ENCODE results near the gene VWA8.
"Not testable (repeated sequence)": the region's sequence is repeated elsewhere in the genome, so short reads cannot be mapped to it uniquely, and the experiment has no call there.

Gene VWA8

GRCh38 chr13:41746259-41746658 lies 214.7 kb downstream of the VWA8 start:
- Histone ChIP-seq H3F3A (ENCODE audit: control insufficient read depth, insufficient read depth) (no peaks in the 10 kb centered on the region), H3K4me1 (ENCODE audit: control insufficient read depth, low read length) (no peaks in the 10 kb centered on the region), H3K9me2 (replicated peaks; ENCODE audit: control insufficient read depth, low read length) (no peaks in the 10 kb centered on the region), H3K36me3 (ENCODE audit: control insufficient read depth, low read length) (no peaks in the 10 kb centered on the region), H3K27me3 (ENCODE audit: control insufficient read depth, low read length) (no peaks in the 10 kb centered on the region), H4K20me1 (ENCODE audit: control insufficient read depth, insufficient read depth, low read depth, low read length) (no peaks in the 10 kb centered on the region), H3K4me2 (ENCODE audit: low read length) (no peak overlapping the region), H3K79me2 (ENCODE audit: control insufficient read depth, low read length) (no peaks in the 10 kb centered on the region), H3K4me3 (ENCODE audit: low read length) (no peak overlapping the region), H3K27ac (ENCODE audit: low read depth, low read length) (no peak overlapping the region), H3K9me3 (ENCODE audit: control insufficient read depth, insufficient read depth, low read length) (no peaks in the 10 kb centered on the region)
- no peak for TF ChIP-seq EZH2phosphoT487 (IDR thresholded peaks at IDR 0.05; ENCODE audit: borderline replicate concordance, low read length)
- TF ChIP-seq, protein P1, sequence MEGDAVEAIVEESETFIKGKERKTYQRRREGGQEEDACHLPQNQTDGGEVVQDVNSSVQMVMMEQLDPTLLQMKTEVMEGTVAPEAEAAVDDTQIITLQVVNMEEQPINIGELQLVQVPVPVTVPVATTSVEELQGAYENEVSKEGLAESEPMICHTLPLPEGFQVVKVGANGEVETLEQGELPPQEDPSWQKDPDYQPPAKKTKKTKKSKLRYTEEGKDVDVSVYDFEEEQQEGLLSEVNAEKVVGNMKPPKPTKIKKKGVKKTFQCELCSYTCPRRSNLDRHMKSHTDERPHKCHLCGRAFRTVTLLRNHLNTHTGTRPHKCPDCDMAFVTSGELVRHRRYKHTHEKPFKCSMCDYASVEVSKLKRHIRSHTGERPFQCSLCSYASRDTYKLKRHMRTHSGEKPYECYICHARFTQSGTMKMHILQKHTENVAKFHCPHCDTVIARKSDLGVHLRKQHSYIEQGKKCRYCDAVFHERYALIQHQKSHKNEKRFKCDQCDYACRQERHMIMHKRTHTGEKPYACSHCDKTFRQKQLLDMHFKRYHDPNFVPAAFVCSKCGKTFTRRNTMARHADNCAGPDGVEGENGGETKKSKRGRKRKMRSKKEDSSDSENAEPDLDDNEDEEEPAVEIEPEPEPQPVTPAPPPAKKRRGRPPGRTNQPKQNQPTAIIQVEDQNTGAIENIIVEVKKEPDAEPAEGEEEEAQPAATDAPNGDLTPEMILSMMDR (IDR thresholded peaks at IDR 0.05; ENCODE audit: low read depth, low read length, poor library complexity, severe bottlenecking), result no peak

GRCh38 chr13:41745496-41745895 lies 215.4 kb downstream of the VWA8 start:
- not testable (repeated sequence) for H3K9me2 ChIP-seq (replicated peaks; ENCODE audit: control insufficient read depth, low read length); H4K20me1 ChIP-seq (ENCODE audit: control insufficient read depth, insufficient read depth, low read depth, low read length); H3K79me2 ChIP-seq (ENCODE audit: control insufficient read depth, low read length); H3F3A ChIP-seq (ENCODE audit: control insufficient read depth, insufficient read depth); H3K4me1 ChIP-seq (ENCODE audit: control insufficient read depth, low read length); H3K27me3 ChIP-seq (ENCODE audit: control insufficient read depth, low read length); H3K27ac ChIP-seq (ENCODE audit: low read depth, low read length); H3K9me3 ChIP-seq (ENCODE audit: control insufficient read depth, insufficient read depth, low read length); H3K4me3 ChIP-seq (ENCODE audit: low read length); H3K4me2 ChIP-seq (ENCODE audit: low read length); H3K36me3 ChIP-seq (ENCODE audit: control insufficient read depth, low read length)

DNA sequence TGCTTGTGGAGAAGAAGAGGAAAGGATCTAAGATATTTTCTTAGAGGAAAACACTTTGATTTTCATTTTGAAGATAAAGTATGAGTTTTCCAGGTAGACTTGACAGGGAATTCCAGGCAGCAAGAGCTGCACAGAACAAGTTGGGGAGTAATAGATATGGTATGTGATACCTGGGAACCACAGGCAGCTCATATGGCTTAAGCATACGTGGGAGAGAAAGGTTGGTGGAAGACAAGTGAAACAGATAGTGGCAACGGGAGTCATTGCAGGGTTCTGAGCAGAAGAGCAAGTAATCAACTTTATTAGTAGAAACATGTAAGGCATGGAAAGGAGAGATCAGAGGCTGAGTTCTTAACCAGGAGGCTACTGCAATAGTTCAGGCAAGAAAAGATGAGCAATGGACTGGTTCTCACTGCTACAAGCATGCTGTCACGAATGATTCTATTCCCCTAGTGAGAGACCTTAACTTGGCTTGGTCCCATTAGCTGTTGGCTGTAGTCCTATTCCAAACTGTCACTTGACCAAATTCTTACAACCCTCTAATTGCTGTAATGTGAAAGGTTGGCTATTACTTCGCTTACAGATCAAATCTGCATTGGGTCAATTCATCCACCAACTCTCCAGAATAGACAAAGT lies 217.9 kb downstream of the VWA8 start:
- no peaks in the 10 kb centered on the region for H3K9me2 ChIP-seq (replicated peaks; ENCODE audit: control insufficient read depth, low read length)

GRCh38 chr13:41740479-41740878 lies 220.4 kb downstream of the VWA8 start:
- no peaks in the 10 kb centered on the region for H3K9me2 ChIP-seq (replicated peaks; ENCODE audit: control insufficient read depth, low read length)
- H3K27me3 ChIP-seq (ENCODE audit: control insufficient read depth, low read length), result no peaks in the 10 kb centered on the region
- no peaks in the 10 kb centered on the region for H3F3A ChIP-seq (ENCODE audit: control insufficient read depth, insufficient read depth)
- no peaks in the 10 kb centered on the region for H3K4me1 ChIP-seq (ENCODE audit: control insufficient read depth, low read length)
- no peaks in the 10 kb centered on the region for H4K20me1 ChIP-seq (ENCODE audit: control insufficient read depth, insufficient read depth, low read depth, low read length)
- H3K9me3 ChIP-seq (ENCODE audit: control insufficient read depth, insufficient read depth, low read length), result no peaks in the 10 kb centered on the region
- no peaks in the 10 kb centered on the region for H3K36me3 ChIP-seq (ENCODE audit: control insufficient read depth, low read length)
- H3K79me2 ChIP-seq (ENCODE audit: control insufficient read depth, low read length), result no peaks in the 10 kb centered on the region
- no peak overlapping the region for H3K4me3 ChIP-seq (ENCODE audit: low read length)
- TF ChIP-seq EZH2phosphoT487 (IDR thresholded peaks at IDR 0.05; ENCODE audit: borderline replicate concordance, low read length), result no peak
- TF ChIP-seq, protein P1 (IDR thresholded peaks at IDR 0.05; ENCODE audit: low read depth, low read length, poor library complexity, severe bottlenecking), result no peak
- H3K4me2 ChIP-seq (ENCODE audit: low read length), result no peak overlapping the region
- no peak overlapping the region for H3K27ac ChIP-seq (ENCODE audit: low read depth, low read length)

More for the DNA sequence above, 217.9 kb downstream of the VWA8 start:
- TF ChIP-seq, protein P1 (IDR thresholded peaks at IDR 0.05; ENCODE audit: low read depth, low read length, poor library complexity, severe bottlenecking), result no peak
- no peak for TF ChIP-seq EZH2phosphoT487 (IDR thresholded peaks at IDR 0.05; ENCODE audit: borderline replicate concordance, low read length)
- Histone ChIP-seq H3K27ac (ENCODE audit: low read depth, low read length) (no peak overlapping the region), H3K9me3 (ENCODE audit: control insufficient read depth, insufficient read depth, low read length) (no peaks in the 10 kb centered on the region), H4K20me1 (ENCODE audit: control insufficient read depth, insufficient read depth, low read depth, low read length) (no peaks in the 10 kb centered on the region), H3K4me2 (ENCODE audit: low read length) (no peak overlapping the region), H3K4me1 (ENCODE audit: control insufficient read depth, low read length) (no peaks in the 10 kb centered on the region), H3K36me3 (ENCODE audit: control insufficient read depth, low read length) (no peaks in the 10 kb centered on the region), H3K4me3 (ENCODE audit: low read length) (no peak overlapping the region), H3F3A (ENCODE audit: control insufficient read depth, insufficient read depth) (no peaks in the 10 kb centered on the region), H3K27me3 (ENCODE audit: control insufficient read depth, low read length) (no peaks in the 10 kb centered on the region), H3K79me2 (ENCODE audit: control insufficient read depth, low read length) (no peaks in the 10 kb centered on the region)
